Stimulated activated CD4-positive, alpha-beta T cell treated with anti-CD3 and anti-CD28 coated beads, Interleukin-2, amount 100 ng/mL, for 48 hours (primary cell): ENCODE results near the gene SEC14L5.
"Not testable (repeated sequence)": the region's sequence is repeated elsewhere in the genome, so short reads cannot be mapped to it uniquely, and the experiment has no call there.

Source experiments
- DNase-seq, 2 donors: peaks; one replicate each; pipeline ENCODE4 v3.0.0-alpha.2; 2020

SEC14L5 gene

DNA sequence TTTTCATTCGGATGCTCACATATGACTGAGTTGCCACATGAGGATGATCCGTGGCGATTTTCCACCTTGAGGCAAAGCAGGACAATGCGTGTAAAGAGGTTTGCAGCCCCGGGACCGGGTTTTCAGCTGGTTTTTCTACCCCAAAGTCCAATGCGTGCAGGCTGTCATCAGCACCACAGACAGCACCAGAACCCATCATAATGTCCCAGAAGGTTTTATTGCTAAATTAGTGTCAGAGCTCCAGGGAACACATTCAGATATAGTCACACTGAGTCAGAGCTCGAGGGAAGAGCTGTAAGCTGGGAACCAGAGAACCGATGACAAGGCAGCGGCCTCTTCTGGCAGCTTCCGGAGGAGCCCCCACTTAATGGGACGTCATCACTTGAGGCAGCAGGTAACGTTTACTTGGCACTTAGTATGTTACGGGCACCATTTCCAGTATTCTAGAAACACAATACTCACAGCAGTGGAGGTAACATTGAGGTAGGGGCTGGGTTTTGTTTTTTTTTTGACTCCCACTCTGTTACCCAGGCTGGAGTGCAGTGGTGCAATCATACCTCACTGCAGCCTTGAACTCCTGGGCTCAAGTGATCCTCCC is 84.5 kb downstream of the SEC14L5 start:
- DNase-seq = no peak

DNA sequence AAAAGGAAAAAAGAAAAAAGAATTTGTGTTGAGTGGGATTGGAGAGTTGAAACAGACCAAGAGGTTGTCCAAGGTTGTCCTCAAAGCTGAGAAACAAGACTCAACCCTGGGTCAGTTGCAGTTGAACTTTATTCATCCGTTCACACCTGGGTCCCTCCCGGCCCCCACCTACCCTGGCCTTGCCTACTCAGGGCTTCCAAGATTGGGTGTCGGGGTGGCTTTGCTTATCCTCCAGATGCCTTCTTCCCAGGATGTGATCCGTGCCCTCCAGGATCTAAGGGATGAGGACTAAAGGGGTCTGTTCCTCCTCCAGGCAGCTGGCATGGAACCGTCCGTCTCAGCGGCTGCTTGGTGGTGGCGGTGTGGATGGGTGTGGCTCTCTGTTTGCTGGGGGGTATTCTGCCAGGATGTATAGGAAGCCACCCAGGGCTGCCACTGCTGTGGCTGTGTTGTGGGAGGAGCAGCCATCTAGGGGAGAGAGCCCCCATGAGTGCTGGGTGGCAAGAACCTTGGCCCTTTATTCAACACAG is 85.9 kb downstream of the SEC14L5 start:
- DNase-seq = no peak

DNA sequence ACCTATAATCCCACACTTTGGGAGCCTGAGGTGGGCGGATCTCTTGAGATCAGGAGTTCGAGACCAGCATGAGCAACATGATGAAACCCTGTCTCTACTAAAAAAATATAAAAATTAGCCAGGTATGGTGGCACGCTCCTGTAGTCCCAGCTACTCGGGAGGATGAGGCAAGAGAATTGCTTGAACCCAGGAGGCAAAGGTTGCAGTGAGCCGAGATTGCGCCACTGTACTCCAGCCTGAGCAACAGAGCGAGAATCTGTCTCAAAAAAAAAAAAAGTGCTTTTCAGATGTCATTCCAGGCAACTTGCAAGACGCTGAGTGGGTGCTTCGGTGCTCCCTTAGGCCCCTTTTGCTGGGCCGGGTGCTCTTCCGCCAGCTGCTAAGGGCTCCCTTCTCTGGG is 86.5 kb downstream of the SEC14L5 start:
- not testable (repeated sequence) for DNase-seq

DNA sequence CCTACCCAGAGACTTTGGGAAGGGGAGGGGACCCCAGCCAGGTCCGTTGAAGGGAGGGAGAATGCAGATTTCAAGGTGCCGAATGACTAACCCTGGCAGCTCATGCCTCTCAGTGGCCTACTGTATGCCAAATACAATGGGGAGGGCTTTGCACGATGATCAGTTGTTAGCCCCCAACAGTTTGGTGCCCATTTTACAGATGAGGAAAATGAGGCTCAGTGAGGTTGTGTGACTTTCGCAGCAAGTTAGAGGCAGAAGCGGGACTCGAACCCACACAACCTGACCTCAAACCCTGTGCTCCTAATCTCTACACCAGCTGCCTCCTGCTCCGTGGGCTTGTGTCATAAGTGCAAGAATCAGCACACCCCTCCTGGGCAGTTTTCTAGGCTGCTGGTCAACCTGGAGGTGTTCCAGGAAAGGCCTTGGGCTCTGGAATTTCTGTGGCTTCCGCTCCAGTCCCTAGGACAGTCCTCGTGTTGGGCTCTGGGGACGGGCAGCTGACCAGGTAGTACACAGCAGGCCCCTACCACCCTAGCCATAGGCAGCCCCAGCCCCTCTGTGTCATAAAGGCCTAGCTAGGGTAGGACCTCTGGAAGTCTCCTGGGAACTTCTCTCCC is 87.5 kb downstream of the SEC14L5 start:
- DNase-seq = no peak

DNA sequence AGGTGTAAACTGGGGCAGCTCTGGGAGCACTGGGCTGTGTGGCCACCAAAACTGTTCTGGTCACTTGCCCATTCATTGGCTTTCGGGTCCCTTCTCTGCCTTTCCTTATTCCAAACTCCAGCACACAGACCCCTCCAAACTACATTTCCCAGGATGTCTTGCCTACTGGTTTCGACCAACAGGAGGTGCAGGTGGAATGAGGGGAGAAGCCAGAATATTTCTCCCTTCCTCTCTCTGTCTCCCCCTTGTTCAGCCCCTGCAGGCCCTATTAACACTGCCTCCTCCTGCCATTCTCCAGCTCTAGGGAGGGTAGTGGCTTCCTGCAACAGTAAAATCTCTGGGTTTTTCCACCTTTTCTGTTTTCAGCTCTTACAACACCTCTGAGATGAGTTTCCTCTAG is 88.8 kb downstream of the SEC14L5 start:
- DNase-seq = no peak

DNA sequence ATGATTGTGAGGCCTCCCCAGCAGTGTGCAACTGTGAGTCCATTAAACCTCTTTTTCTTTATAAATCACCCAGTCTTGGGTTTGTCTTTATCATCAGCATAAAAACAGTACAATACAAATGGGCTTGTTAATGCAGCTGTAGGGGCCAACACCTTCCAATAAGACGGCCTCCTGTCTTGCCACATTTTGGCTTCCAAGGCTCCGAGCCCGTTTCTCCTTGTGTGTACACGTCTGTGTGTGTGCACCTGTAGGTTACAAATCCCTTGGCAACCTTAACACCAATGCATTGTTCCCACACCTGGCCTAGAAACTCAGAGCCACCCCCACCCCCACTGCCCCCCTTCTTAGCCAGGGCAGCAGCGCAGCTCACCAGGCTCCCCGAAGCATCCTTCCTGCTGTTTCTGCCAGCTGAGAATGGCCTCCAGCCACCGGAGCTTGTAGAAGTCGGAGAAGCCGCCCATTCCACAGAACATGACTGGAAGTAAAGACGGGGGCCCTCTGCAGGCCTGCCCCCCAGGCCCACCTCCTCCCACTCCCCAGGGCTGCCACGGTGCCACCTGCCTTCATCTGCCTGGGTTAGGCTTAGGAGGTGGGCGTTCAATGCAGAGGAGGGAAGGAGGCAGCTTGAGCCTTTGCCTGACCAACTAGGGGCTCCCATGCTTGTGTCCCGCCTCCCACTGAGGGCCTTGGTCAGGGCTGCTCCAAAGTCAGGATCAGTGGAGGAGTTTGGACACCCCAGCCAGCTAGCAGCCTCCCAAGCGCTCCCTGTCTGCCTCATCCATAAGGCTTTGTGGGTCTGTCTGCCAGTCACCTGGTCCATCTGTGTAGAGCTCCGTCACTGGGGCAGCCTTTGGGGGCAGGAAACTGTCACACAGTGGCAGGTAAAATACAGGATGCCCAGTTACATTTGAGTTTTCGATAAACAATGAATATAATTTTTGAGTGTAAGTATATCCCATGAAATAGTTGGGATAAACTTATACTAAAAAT is 97.0 kb downstream of the SEC14L5 start:
- no peak for DNase-seq

DNA sequence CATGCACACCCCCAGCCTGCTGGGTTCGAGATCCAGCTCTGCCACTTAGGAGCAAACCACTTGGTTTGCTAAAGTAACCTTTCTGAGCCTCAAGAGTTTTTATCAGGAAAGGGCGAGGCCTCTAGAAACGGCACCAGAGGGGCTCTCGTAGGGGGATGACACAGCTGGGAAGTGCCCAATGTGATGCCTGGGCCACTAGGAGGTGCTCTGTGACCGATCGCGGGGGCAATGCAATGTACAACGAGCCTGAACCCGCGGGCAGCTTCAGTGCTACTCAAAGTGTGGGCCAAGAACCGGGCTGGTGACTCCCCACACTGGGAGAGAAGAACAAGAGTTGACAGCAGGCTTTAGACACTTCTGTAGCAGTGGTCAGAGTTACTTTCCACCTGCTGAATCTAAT is 98.2 kb downstream of the SEC14L5 start:
- peak; percentile 32 to 33 for DNase-seq

DNA sequence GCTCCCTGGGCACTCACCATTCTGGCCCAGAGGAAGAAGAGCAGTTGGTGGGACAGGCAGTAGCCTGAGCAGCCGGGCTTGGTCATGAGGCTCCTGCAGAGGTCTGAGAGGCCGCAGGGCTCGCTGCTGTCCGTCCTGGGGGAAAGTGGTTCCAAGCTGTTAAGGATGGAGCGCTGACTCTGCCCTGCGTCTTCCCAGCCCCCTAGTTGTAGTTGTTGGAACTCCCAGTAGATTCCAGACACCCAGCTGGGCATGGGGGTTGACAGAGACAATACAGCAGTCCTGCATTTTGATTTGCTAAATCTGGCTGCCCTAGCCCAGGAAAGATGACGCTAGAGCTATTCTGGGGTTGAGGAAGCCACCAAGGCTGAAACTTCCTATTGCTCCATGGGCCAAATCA is 100.3 kb downstream of the SEC14L5 start:
- no peak for DNase-seq

DNA sequence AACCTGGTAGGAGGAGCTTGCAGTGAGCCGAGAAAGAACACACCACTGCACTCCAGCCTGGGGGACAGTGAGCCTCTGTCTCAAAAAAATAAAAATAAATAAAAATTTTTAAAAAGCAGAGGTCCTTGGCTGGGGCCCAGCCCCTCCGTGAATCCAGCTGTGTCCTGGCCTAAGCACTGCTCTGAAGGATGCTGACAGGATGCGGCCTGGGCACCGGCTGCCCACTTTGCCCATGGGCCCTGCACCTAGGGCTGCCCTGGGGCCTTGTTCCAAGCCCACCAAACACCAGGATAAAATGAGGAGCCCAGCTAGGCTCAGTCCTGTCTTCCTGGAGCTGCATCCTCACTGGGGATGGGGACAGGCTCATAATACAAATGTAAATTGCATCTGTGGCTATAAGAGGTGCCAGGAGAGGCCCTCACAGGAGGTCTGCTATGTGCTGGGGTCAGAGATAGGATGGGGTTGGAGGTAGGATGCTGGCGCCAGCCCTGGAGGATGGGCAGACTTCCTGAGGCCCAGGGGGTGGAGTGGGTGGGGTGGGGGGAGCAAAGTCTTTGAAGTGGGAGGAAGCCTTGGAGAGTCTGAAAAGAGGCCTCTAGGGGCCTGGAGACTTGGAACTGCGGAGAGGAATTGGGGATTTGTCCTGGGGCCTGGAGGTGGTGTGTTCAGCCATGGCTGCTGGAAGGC is 101.4 kb downstream of the SEC14L5 start:
- no peak for DNase-seq

DNA sequence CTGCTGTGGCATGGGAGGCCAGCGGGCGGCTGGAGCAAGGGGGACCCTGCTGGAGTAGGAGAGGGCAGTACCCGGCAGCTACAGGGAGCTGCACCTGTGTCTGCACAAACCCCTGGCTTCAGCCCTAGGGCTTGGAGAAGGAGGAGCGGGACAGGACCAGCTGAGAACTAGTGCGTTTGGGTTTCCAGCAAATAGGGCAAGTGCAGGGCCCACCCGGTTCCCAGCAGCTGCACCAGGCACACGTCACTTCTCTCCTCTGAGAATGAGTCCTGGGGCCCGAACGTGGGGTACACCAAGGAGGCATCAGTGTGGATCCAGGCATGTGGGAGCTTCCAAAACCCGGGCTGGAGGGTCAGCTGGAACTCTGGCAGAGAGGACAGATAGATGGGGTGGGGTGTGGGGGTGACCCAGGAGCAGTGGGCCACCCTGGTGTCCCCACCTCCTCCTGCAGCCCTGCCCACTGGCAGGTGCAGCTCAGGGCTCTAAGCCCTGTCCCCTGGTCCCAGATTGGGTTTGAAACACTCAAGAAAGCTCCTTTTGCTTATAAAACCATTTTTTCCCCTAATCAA is 102.0 kb downstream of the SEC14L5 start:
- no peak for DNase-seq

DNA sequence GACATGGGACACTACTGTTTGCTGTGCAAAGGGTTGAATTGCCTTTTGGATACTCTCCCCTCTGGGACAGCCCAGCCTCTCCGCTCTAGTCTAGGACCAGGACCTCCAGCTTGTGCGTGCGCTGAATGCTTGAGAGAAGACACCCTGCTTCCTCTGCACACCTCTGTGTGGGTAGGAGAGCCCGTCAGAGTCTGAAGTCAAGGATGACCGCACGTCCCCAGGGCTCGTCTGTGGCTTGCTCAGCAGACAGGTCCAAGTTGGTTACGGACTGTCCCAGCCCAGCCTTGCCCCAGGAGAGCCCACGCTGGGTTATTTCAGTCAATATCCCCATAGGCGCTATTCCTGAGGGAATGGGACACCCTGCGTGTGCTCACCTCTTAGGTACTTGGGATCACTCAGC is 103.9 kb downstream of the SEC14L5 start:
- DNase-seq = no peak

DNA sequence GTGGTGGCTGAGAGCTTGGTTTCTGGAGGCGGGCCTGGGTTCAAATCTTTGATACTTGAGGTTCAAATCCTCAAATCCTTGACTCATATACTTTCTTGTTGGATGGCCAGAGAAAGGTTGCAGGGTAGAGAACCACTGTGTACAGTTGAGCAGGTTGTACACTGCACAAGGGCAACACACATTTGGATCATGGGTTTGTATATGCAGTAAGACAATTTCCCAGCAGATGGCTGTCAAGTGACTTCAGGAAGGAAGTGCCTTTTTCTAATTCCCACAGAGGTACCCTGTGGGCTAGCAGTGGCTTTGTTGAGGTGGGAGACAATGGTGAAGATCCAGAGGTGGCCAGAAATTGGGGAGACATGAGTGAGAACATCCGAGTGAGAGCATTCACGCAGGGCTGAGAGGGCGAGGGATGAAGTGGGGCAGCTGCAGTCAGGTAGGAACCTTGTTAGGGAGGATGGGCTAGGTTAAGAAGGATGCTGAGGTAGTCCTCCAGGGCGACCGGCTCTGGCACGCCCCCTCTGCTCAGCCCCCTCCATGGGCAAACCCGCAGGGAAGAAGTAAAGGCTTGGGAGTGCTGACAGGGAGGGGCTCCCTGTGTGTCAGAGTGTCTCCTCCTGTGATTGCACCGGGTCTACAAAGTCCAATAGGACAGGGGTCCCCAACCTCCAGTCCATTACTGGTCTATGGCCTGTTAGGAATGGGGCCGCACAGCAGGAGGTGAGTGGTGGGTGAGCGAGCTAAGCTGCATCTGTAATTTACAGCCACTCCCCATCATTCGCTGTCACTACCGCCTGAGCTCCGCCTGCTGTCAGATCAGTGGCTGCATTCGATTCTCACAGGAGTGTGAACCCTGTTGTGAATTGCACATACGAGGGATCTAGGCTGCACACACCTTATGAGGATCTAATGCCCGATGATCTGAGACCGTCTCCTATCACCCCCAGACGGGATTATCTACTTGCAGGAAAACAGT is 104.9 kb downstream of the SEC14L5 start:
- no peak for DNase-seq

DNA sequence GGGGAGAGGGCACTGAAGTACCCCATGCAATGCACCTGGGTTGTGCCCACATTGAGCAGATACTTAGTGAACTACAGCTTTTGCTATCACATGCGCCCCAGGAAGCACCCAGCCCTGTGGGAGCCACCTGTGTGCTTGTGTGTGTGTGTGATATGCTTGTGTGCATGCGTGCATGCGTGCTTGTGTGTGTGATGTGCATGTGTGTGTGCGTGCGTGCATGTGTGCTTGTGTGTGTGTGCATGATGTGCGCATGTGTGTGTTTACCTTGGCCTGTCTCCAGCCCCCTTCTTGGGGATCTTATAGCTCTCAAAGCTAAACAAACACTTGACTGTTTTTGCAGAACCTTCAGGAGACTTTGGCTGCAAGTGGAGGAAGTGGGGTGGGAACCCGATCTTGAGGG is 106.8 kb downstream of the SEC14L5 start:
- DNase-seq = no peak

DNA sequence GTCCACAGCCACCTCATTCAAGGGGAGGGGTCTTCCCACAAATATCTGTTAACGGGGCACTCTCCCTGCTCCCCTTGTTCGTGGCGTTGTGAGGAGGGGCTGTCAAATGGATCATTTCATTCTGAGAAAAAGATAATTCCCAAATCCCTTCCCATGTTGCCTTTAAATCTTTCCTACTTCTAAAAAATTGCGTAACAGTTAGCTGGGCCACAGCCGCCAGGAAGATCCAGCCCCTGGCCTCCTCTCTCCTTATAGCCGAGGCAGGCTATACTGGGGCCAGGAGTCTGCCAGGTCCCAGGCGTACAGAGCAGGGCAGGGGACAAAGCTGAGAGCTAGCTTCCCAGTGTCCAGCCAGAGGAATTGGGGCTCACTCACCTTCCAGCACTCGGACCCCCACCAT is 107.2 kb downstream of the SEC14L5 start:
- no peak for DNase-seq

DNA sequence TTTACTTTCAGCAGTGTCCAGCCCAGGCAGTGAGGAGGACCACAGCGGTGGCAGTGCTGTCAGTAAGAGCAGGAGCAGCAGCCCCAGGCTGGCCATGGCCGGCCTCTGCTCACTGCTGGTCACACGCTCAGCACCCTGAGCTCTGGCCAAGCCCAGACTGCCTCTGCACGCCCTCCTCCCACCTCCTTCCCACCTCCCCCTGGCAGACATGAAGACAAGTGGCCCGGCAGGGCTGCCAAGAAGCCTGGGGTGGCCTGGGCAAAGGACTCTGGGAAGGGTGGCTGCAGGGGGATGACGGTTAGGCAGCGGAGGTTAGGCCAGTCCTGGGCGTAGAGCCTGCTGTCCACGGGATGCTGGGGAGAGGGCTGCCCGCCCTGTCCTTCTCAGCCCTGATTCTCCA is 107.7 kb downstream of the SEC14L5 start, which contains the start of gene C16orf89:
Gene C16orf89, minus strand, starts transcription at position 144 of the 400 bp plus-strand sequence. Its CDS starts 48 bp downstream, at position 96.
- no peak for DNase-seq

DNA sequence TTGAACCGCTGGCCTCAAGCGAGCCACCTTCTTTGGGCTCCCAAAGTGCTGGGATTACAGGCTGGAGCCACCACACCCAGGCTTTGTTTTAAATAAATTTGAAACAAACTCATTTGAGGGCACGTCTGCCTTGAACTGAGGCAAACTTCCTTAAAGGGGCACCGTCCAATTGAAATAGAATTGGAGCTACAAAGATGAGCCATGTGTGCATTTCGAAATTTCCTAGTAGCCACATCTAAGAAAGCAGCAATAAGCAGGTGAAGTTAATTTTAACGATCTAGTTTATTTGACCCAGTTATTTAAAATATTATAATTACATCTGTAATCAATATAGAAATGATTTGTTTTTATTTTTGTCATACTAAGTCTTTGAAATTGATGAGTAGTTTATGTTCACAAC is 108.4 kb downstream of the SEC14L5 start:
- DNase-seq = no peak
